ENCODE data around the gene DBF4B. TPM values are rescaled to one million over a fixed set of nuclear protein-coding genes. Genes with fewer than 3 reads are reported as not detected.

The DBF4B gene
- total and polyA plus RNA-seq, 10 of the 15 experiments (the other 5 are each of a cell fraction or from before 2014, with no cell fraction given), result 2.4 to 24.6 (median 16.9) TPM

DNA sequence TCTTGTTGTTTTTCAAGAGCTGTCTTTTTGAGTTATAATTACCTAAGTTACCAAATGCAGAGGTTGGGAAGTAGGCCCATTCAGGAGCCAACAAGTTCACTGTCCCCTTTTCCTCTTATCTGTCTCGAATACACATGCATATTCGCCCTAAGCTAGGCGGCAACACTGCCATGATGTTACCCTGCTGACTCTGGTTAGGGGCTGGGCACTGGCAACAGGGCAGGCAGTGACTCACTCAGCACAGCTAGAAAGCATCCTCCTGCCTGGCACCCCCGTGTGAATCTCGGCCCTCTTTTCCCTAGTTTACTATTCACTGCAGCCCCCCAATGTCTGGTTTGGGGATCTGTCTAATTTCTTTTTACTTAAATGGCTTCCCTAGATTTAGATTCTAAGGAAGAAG is 13.8 kb downstream of the DBF4B start:
- ATAC-seq, result no peak
- POLR2A ChIA-PET, result no interaction called here
- 84% methylated on average over 5 of the region's 5 CpGs for WGBS (ENCODE audit: insufficient coverage, insufficient replicate concordance, low lambda C conversion rate, missing lambda C conversion rate)

More for the DNA sequence above, 13.8 kb downstream of the DBF4B start:
- H4K20me1 ChIP-seq (ENCODE audit: control insufficient read depth, insufficient read depth), result no peaks in the 10 kb centered on the region
- no peaks in the 10 kb centered on the region for H3K79me2 ChIP-seq (ENCODE audit: control insufficient read depth, insufficient read depth, low read length)
- H3K4me1 ChIP-seq (ENCODE audit: control insufficient read depth, insufficient read depth, low read length), result no peaks in the 10 kb centered on the region
- peaks cover 6 to 9% of the 10 kb centered on the region in 2 experiments; a peak in 3 of 4 replicates for H3K36me3 ChIP-seq (ENCODE audit: control insufficient read depth in 2 of 2, insufficient read depth in 2 of 2, low read length in 1 of 2)
- RAD21 ChIA-PET (ENCODE audit: unreplicated experiment), result no interaction called here
- BruUV-seq (replicated peaks), result no TSS peak
- FAIRE-seq (no peak), DNase-seq (ENCODE audit: low read depth, low spot score) (no peak)
- intact Hi-C loops (cut with micrococcal nuclease; ENCODE audit: unreplicated experiment), result no loop called here
- no peaks in the 10 kb centered on the region for H3K27me3 ChIP-seq (replicated peaks in 1 of 2; ENCODE audit: control insufficient read depth in 2 of 2, insufficient read depth in 2 of 2, low read length in 1 of 2)
- in situ Hi-C loops (cut with MboI), result no loop called here
- no peak overlapping the region for H3K9ac ChIP-seq (ENCODE audit: control insufficient read depth, insufficient read depth, low read length)
- CTCF ChIA-PET, result interaction anchor here (0.5 kb wide), 1 partner anchor 375 kb away, joined by 3 read pairs; no protein-coding TSS in a partner anchor
- no peak overlapping the region for H2AFZ ChIP-seq (ENCODE audit: control insufficient read depth, low read depth, low read length)
- no peak overlapping the region for H3K4me3 ChIP-seq
- H3K9me3 ChIP-seq (replicated peaks; ENCODE audit: control insufficient read depth, insufficient read depth, low read length), result no peaks in the 10 kb centered on the region
- SMC1A ChIA-PET (ENCODE audit: uncharacterized antibody, unreplicated experiment), result no interaction called here
- TF ChIP-seq IRF4 (IDR thresholded peaks at IDR 0.05; ENCODE audit: low read depth, low read length) (no peak), LARP7 (IDR thresholded peaks at IDR 0.05) (no peak), IKZF2 (IDR thresholded peaks at IDR 0.05) (no peak), BMI1 (IDR thresholded peaks at IDR 0.05; ENCODE audit: borderline replicate concordance) (no peak), KLF5 (IDR thresholded peaks at IDR 0.05; ENCODE audit: partially characterized antibody) (no peak), SP1 (IDR thresholded peaks at IDR 0.05; ENCODE audit: low read depth, low read length) (no peak), NR2C2 (IDR thresholded peaks at IDR 0.05; ENCODE audit: borderline replicate concordance, control insufficient read depth, insufficient read length, low read depth) (no peak), ZNF207 (IDR thresholded peaks at IDR 0.05; ENCODE audit: borderline replicate concordance) (no peak), NKRF (conservative IDR thresholded peaks at IDR 0.05) (no peak), POLR2AphosphoS2 (IDR thresholded peaks at IDR 0.05; ENCODE audit: low read depth, low read length) (no peak), POU2F2 (IDR thresholded peaks at IDR 0.05; ENCODE audit: borderline replicate concordance, low read depth, low read length) (no peak), BACH1 (IDR thresholded peaks at IDR 0.05; ENCODE audit: borderline replicate concordance) (no peak), MYB (IDR thresholded peaks at IDR 0.05; ENCODE audit: borderline replicate concordance, low read depth, low read length) (no peak), EP300 (IDR thresholded peaks at IDR 0.05; ENCODE audit: borderline replicate concordance in 1 of 2, control insufficient read depth in 1 of 2, low read depth in 2 of 2, low read length in 2 of 2) (no peak), FOS (IDR thresholded peaks at IDR 0.05; ENCODE audit: borderline replicate concordance, extremely low read depth, insufficient read length) (no peak), SPI1 (IDR thresholded peaks at IDR 0.05; ENCODE audit: borderline replicate concordance, insufficient read depth, low read depth, low read length) (no peak)
- TF ChIP-seq, protein P1, sequence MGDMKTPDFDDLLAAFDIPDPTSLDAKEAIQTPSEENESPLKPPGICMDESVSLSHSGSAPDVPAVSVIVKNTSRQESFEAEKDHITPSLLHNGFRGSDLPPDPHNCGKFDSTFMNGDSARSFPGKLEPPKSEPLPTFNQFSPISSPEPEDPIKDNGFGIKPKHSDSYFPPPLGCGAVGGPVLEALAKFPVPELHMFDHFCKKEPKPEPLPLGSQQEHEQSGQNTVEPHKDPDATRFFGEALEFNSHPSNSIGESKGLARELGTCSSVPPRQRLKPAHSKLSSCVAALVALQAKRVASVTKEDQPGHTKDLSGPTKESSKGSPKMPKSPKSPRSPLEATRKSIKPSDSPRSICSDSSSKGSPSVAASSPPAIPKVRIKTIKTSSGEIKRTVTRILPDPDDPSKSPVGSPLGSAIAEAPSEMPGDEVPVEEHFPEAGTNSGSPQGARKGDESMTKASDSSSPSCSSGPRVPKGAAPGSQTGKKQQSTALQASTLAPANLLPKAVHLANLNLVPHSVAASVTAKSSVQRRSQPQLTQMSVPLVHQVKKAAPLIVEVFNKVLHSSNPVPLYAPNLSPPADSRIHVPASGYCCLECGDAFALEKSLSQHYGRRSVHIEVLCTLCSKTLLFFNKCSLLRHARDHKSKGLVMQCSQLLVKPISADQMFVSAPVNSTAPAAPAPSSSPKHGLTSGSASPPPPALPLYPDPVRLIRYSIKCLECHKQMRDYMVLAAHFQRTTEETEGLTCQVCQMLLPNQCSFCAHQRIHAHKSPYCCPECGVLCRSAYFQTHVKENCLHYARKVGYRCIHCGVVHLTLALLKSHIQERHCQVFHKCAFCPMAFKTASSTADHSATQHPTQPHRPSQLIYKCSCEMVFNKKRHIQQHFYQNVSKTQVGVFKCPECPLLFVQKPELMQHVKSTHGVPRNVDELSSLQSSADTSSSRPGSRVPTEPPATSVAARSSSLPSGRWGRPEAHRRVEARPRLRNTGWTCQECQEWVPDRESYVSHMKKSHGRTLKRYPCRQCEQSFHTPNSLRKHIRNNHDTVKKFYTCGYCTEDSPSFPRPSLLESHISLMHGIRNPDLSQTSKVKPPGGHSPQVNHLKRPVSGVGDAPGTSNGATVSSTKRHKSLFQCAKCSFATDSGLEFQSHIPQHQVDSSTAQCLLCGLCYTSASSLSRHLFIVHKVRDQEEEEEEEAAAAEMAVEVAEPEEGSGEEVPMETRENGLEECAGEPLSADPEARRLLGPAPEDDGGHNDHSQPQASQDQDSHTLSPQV (IDR thresholded peaks at IDR 0.05), result no peak
- H3K4me2 ChIP-seq (ENCODE audit: control insufficient read depth, insufficient read depth), result no peak overlapping the region
- H3K27ac ChIP-seq (ENCODE audit: control insufficient read depth, insufficient read depth), result no peak overlapping the region

All from GM12878 (cell line).